Small intestine (tissue), 7 donors: ENCODE data around the gene KDM2A. TPM values are rescaled to one million over a fixed set of nuclear protein-coding genes. Genes with fewer than 3 reads are reported as not detected.

Source experiments
- DNase-seq, 2 donors: peaks; one replicate each; pipeline versions ENCODE4 v3.0.0 to v3.0.0-alpha.2; 2013
- FAIRE-seq: peaks from 2 replicates; lab custom pipeline; 2012; peaks lifted over from hg19 to GRCh38; lab: Jason Lieb, UNC
- H3K27ac ChIP-seq, 3 donors: one replicate each; pipeline ENCODE4 v1.5.1; 2013; ENCODE audit warnings: low read length in 2 of 3, mild to moderate bottlenecking in 2 of 3, control low read depth in 1 of 3, inconsistent platforms in 1 of 3, low read depth in 1 of 3, moderate library complexity in 1 of 3
- H3K27me3 ChIP-seq, 3 donors: one replicate each; pipeline ENCODE4 v1.6.1; 2013; ENCODE audit warnings: low read length in 3 of 3, inconsistent platforms in 1 of 3; ENCODE audit not compliant: control insufficient read depth in 3 of 3, insufficient read depth in 3 of 3
- H3K36me3 ChIP-seq, 3 donors: one replicate each; pipeline ENCODE4 v1.6.1; 2013; ENCODE audit warnings: low read length in 3 of 3, inconsistent platforms in 1 of 3, low read depth in 1 of 3, mild to moderate bottlenecking in 1 of 3, moderate library complexity in 1 of 3; ENCODE audit not compliant: control insufficient read depth in 3 of 3, insufficient read depth in 2 of 3
- H3K4me1 ChIP-seq, 3 donors: one replicate each; pipeline ENCODE4 v1.6.1; 2013; ENCODE audit warnings: low read length in 2 of 3, inconsistent platforms in 1 of 3, low read depth in 1 of 3, mild to moderate bottlenecking in 1 of 3, moderate library complexity in 1 of 3; ENCODE audit not compliant: control insufficient read depth in 3 of 3, insufficient read depth in 2 of 3
- H3K4me3 ChIP-seq, 3 donors: one replicate each; pipeline ENCODE4 v1.5.1; 2013; ENCODE audit warnings: low read length in 3 of 3, control low read depth in 1 of 3, inconsistent platforms in 1 of 3, low read depth in 1 of 3, mild to moderate bottlenecking in 1 of 3, moderate library complexity in 1 of 3
- H3K9me3 ChIP-seq, 2 donors: one replicate each; pipeline ENCODE4 v1.6.1; 2013; ENCODE audit warnings: low read depth in 1 of 2, low read length in 1 of 2; ENCODE audit not compliant: control insufficient read depth in 2 of 2, insufficient read depth in 1 of 2
- WGBS, 3 donors: extraction: QIAGEN DNeasy Blood & Tissue Kit; methylation state at CpG; one replicate each; pipeline ENCODE4 v1.1.7; 2013; 5-methylcytosine and 5-hydroxymethylcytosine counted together
- polyA plus RNA-seq, 4 donors: library from polyadenylated mRNA; stranded (reverse) in 3 of 4; unstranded in 1 of 4; fragments of 200-250 nt in 3 of 4; fragments of 120-200 nt in 1 of 4; gene quantifications; one replicate each; pipeline versions ENCODE4 v1.2.1 to v1.2.3, GENCODE V29; 2013
- donor health status: healthy with polysubstance abuse.
- donor health status: control.
- donor health status: control.
- donor health status: Bipolar disorder and iron deficiency.
- donor health status: healthy.

KDM2A gene
- polyA plus RNA-seq, 4 donors: 19.2 to 59.8 (median 24.7) TPM

DNA sequence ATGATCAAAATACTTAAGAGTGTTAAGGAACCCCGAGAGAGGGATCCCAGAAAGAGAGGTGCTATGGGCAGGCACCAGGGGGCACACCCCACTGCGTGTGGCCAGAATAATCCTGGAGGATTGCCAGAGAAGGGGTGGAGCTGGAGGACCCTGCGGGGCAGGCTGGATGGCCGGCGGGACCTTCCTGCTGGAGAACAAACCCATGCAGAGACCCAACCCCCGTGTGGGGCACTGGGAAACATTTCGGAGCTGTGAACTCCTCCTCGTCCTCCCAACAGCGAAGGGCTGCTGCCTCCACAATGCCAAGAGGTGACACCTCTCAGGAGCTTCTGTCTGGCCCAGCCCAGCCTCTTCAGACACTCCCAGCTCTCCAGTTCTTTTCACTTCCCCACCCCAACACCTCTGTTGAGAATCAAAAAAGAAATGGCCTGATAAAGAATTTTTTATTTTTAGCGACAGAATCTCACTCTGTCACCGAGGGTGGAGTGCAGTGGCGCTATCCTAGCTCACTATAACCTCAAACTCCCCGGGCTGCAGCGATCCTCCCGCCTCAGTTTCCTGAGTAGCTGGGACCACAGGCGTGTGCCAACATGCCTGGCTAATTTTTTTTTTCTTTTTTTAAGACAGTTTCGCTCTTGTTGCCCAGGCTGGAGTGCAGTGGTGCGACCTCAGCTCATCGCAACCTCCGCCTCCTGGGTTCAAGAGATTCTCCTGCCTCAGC, 36.8 kb upstream of the KDM2A start:
- Histone ChIP-seq H3K27me3 (no peaks in the 10 kb centered on the region), H3K9me3 (no peaks in the 10 kb centered on the region), H3K36me3 (peaks cover 0 to 4% (median 0%) of the 10 kb centered on the region in 3 donors), H3K4me3 (no peak overlapping the region), H3K27ac (no peak overlapping the region), H3K4me1 (peaks cover 2 to 27% (median 5%) of the 10 kb centered on the region in 3 donors)
- DNase-seq (peak in 1 of 2 donors; percentile 36), FAIRE-seq (no peak)
- WGBS, 3 donors: 41 to 53% (median 42%) methylated on average over 20 of the region's 20 CpGs

DNA sequence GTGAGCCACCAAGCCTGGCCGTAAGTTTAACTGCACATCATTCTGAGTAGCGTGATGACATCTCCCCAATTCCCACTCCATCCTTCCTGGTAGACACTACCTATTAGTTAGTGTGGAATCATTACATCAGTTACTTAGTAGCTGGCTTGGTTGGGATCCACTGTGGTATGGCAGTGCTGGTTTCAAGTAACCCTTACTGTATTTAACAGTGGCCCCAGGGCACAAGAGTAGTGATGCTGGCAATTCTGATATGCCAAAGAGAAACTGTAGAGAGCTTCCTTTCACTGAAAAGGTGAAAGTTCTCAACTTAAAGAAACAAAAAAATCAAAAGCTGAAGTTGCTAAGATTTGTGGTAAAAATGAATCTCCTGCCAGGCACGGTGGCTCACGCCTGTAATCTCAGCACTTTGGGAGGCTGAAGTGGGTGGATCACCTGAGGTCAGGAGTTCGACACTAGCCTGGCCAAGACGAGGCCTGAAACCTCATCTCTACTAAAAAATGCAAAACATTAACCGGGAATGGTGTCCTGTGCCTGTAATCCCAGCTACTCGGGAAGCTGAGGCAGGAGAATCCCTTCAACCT, 35.2 kb upstream of the KDM2A start:
- Histone ChIP-seq H3K27me3 (no peaks in the 10 kb centered on the region), H3K9me3 (no peaks in the 10 kb centered on the region), H3K36me3 (peaks cover 0 to 4% (median 0%) of the 10 kb centered on the region in 3 donors), H3K4me1 (peaks cover 0 to 13% (median 0%) of the 10 kb centered on the region in 3 donors), H3K4me3 (no peak overlapping the region), H3K27ac (no peak overlapping the region)
- no peak for FAIRE-seq
- 80 to 82% (median 82%) methylated on average over 8 of the region's 8 CpGs for WGBS, 3 donors
- DNase-seq: no peak

DNA sequence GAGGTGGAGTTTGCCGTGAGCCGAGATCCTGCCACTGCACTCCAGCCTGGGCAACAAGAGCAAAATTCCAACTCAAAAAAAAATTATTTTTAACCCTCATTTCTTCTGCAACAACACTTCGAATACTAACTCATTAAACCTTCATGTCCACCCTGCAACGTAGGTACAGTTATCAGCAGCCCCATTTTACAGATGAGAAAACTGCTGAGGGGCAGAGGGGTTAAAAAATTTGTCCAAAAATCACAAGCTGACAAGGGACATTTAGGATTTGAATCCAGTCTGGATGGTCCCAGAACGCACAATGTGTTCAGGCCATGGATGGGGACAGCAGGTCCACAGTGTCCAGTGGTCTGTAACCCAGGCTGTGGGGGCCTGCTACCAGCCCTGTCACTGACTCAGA, 33.4 kb upstream of the KDM2A start:
- FAIRE-seq (no peak), DNase-seq (no peak)
- peaks cover 0 to 8% (median 0%) of the 10 kb centered on the region in 3 donors for H3K4me1 ChIP-seq
- H3K27ac ChIP-seq: no peak overlapping the region
- H3K4me3 ChIP-seq: no peak overlapping the region
- H3K36me3 ChIP-seq: peaks cover 0 to 2% (median 0%) of the 10 kb centered on the region in 3 donors
- WGBS, 3 donors: 92 to 94% (median 94%) methylated on average over 5 of the region's 5 CpGs
- no peaks in the 10 kb centered on the region for H3K27me3 ChIP-seq
- H3K9me3 ChIP-seq: no peaks in the 10 kb centered on the region

DNA sequence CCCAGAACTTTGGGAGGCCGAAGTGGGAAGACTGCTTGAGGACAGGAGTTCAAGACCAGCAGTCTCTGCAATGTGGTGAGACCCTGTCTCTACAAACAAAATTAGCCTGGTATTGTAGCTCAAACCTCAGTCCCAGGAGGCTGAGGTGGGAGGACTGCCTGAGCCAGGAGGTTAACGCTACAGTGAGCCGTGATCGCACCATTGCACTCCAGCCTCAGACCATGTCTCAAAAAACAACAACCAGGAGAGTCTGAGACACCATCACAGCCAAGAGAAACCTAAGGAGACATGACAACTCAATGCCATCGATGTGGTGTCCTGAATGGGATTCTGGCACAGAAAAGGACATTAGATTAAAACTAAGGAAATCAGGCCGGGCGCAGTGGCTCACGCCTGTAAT, 28.3 kb upstream of the KDM2A start:
- WGBS, 3 donors: 91 to 95% (median 94%) methylated on average over 8 of the region's 8 CpGs

DNA sequence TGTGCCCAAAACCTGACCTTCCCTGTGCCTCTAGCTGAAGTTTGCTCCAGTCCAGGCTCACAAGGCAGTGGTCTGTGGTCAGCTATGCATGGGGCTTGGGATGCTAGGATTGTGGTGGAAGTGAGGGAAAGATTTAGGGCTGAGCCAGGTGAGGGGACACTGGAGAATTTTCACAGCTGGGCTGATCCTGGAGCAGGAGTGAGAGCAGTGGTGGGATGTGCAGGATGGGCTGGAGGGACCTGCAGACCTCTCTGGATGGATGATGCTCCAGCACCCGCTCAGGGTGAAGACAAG, 23.9 kb upstream of the KDM2A start:
- Histone ChIP-seq H3K36me3 (no peaks in the 10 kb centered on the region), H3K27me3 (no peaks in the 10 kb centered on the region), H3K27ac (no peak overlapping the region), H3K4me1 (no peaks in the 10 kb centered on the region), H3K4me3 (no peak overlapping the region), H3K9me3 (no peaks in the 10 kb centered on the region)
- WGBS, 3 donors: 75 to 90% (median 86%) methylated on average over 1 of the region's 1 CpG
- DNase-seq (no peak), FAIRE-seq (no peak)

More for the DNA sequence above, 28.3 kb upstream of the KDM2A start:
- FAIRE-seq (no peak), DNase-seq (no peak)
- no peaks in the 10 kb centered on the region for H3K27me3 ChIP-seq
- H3K9me3 ChIP-seq: no peaks in the 10 kb centered on the region
- no peak overlapping the region for H3K27ac ChIP-seq
- no peak overlapping the region for H3K4me3 ChIP-seq
- H3K4me1 ChIP-seq: no peaks in the 10 kb centered on the region
- H3K36me3 ChIP-seq: no peaks in the 10 kb centered on the region

DNA sequence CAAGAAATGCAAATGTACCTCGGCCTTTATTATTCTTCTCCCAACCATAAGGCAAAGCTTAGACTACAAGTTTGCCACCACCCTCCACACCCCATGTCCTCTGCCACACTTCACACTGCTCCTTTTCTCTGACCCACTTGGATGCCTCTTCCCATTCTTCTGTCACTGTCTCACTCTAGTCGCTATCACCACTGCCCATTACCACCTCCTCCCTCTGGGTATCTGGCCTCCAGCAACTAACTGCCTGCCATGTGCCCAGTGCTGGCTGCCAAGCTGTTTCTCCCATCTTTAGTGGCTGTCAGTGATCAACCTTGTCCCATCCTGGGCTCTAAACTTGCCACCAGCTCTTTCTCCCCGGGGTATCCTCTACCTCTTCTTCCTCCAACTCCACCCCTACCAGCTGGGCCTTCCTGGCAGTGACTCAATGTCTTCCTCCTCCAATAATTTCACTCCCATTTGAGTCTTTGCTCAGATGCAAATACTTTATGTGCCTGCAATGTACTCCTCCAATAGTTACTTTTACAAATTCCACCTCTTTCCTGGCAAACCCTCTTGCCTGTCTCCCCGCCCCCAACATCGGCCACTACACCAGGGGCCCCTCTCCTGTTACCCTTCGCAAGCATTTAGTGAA, 20.1 kb upstream of the KDM2A start:
- DNase-seq (no peak), FAIRE-seq (no peak)
- Histone ChIP-seq H3K4me3 (no peak overlapping the region), H3K9me3 (no peaks in the 10 kb centered on the region), H3K36me3 (no peaks in the 10 kb centered on the region), H3K27me3 (no peaks in the 10 kb centered on the region), H3K4me1 (no peaks in the 10 kb centered on the region), H3K27ac (no peak overlapping the region)
- 81 to 85% (median 82%) methylated on average over 6 of the region's 6 CpGs for WGBS, 3 donors

DNA sequence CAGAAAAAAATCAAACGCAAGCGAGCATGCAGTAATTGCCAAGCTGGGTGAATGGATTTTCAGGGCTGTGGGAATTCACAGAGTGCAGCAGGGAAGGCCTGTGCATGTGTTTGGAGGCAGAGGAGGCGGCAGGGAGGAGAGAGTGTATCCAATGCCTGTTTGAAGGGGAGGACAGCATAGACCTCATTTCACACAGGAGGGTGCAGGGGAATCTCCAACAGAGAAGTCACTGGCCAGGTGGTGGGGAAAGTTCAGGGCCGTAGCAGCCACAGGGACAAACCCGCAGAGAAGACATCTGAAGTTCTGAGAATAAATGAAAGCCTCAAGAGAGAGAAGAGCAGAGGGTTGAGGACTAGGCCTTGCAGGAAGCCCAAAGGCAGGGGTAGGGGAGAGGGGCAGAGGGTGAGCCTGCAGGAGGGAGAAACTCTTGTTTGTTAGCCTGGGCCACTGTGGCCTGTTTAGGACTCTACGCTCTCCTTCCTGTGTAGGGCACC, 19.2 kb upstream of the KDM2A start:
- whole genome bisulfite sequencing, 3 donors: 86 to 96% (median 89%) methylated on average over 6 of the region's 6 CpGs
- no peak overlapping the region for H3K27ac ChIP-seq
- FAIRE-seq: no peak
- no peak for DNase-seq
- H3K36me3 ChIP-seq: no peaks in the 10 kb centered on the region
- no peaks in the 10 kb centered on the region for H3K4me1 ChIP-seq
- no peak overlapping the region for H3K4me3 ChIP-seq
- no peaks in the 10 kb centered on the region for H3K9me3 ChIP-seq
- no peaks in the 10 kb centered on the region for H3K27me3 ChIP-seq

DNA sequence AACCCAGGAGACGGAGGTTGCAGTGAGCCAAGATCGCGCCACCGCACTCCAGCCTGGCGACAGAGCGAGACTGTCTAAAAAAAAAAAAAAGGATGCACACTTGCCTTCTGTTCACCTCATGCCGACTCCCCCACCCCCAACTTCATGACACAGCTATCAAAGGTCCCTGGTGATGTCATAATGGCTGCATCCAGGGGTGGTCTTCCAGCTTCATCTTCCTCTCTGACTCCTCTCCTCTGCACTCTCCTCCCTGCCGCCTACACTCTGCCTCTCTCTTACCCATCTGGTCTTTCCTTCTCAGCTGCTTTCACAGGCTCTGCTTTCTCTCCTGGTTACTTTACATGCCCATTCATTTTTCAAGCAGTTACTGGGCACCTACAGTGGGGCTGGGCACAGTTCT, 16.4 kb upstream of the KDM2A start:
- DNase-seq: no peak
- H3K4me1 ChIP-seq: no peaks in the 10 kb centered on the region
- no peak overlapping the region for H3K4me3 ChIP-seq
- H3K27ac ChIP-seq: no peak overlapping the region
- no peaks in the 10 kb centered on the region for H3K36me3 ChIP-seq
- no peak for FAIRE-seq
- H3K27me3 ChIP-seq: no peaks in the 10 kb centered on the region
- WGBS, 3 donors: 85 to 93% (median 88%) methylated on average over 8 of the region's 8 CpGs
- H3K9me3 ChIP-seq: no peaks in the 10 kb centered on the region
